WI38 (cell line): ENCODE data around the gene KHDC4.

Experiments
- H3K4me3 ChIP-seq: 2 replicates; pipeline ENCODE4 v1.5.1; 2011; ENCODE audit warnings: low read depth, mild to moderate bottlenecking, control low read depth, low read length
- CTCF ChIP-seq: IDR thresholded peaks from 2 replicates; pipeline ENCODE4 v1.5.1; 2012; ENCODE audit warnings: low read depth, mild to moderate bottlenecking, control low read depth, low read length

The KHDC4 gene

GRCh38 chr1:155884982-155885381, 49.2 kb downstream of the KHDC4 start:
- H3K4me3 ChIP-seq: no peak overlapping the region
- no peak for TF ChIP-seq CTCF

GRCh38 chr1:155884031-155884960, 49.9 kb downstream of the KHDC4 start:
- no peak for TF ChIP-seq CTCF
- H3K4me3 ChIP-seq: no peak overlapping the region

- TF ChIP-seq CTCF: no peak
- H3K4me3 ChIP-seq: no peak overlapping the region
Measured at GRCh38 chr1:155882766-155883165, 51.4 kb downstream of the KHDC4 start.

GRCh38 chr1:155882235-155882634, 52.0 kb downstream of the KHDC4 start:
- no peak overlapping the region for H3K4me3 ChIP-seq
- no peak for TF ChIP-seq CTCF

GRCh38 chr1:155880950-155881349, 53.3 kb downstream of the KHDC4 start:
- no peak for TF ChIP-seq CTCF

GRCh38 chr1:155880251-155880650, 54.0 kb downstream of the KHDC4 start:
- TF ChIP-seq CTCF: no peak
- no peak overlapping the region for H3K4me3 ChIP-seq

More at GRCh38 chr1:155880950-155881349, 53.3 kb downstream of the KHDC4 start:
- H3K4me3 ChIP-seq: no peak overlapping the region

GRCh38 chr1:155877945-155878344, 56.3 kb downstream of the KHDC4 start:
- no peak for TF ChIP-seq CTCF
- H3K4me3 ChIP-seq: no peak overlapping the region
